Loucy (cell line): Measurements from ENCODE around the gene KIFAP3.

Source experiments
- H2AFZ ChIP-seq: fragments of 200-600 bp; sonication (generic); 2 replicates; pipeline ENCODE4 v1.6.0; 2016; ENCODE audit warnings: antibody characterized with exemption, mild to moderate bottlenecking, low read length, moderate library complexity
- H3F3A ChIP-seq: fragments of 200-600 bp; 2 replicates; pipeline ENCODE4 v1.6.0; 2016; ENCODE audit warnings: antibody characterized with exemption, low read depth, mild to moderate bottlenecking
- H3K27me3 ChIP-seq: fragments of 200-600 bp; sonication (generic); 2 replicates; pipeline ENCODE4 v1.6.1; 2014; ENCODE audit warnings: low read length, mild to moderate bottlenecking; ENCODE audit not compliant: insufficient read depth, poor library complexity, severe bottlenecking
- H3K36me3 ChIP-seq: fragments of 200-600 bp; sonication (generic); 2 replicates; pipeline ENCODE4 v1.6.1; 2016; ENCODE audit warnings: low read length; ENCODE audit not compliant: insufficient read depth
- H3K4me1 ChIP-seq: fragments of 200-600 bp; sonication (generic); 2 replicates; pipeline ENCODE4 v1.5.1; 2014; ENCODE audit warnings: low read length, mild to moderate bottlenecking; ENCODE audit not compliant: insufficient read depth, poor library complexity, severe bottlenecking
- H3K4me2 ChIP-seq: fragments of 200-600 bp; sonication (generic); 2 replicates; pipeline ENCODE4 v1.6.0; 2014; ENCODE audit warnings: antibody characterized with exemption, low read length, low read depth, mild to moderate bottlenecking; ENCODE audit not compliant: poor library complexity, severe bottlenecking
- H3K4me3 ChIP-seq: fragments of 200-600 bp; sonication (generic); 2 replicates; pipeline ENCODE4 v1.5.1; 2014; ENCODE audit warnings: low read length, mild to moderate bottlenecking, mixed read lengths; ENCODE audit not compliant: poor library complexity, severe bottlenecking
- H3K79me2 ChIP-seq: fragments of 200-600 bp; sonication (generic); 2 replicates; pipeline ENCODE4 v1.6.1; 2014; ENCODE audit warnings: low read length; ENCODE audit not compliant: insufficient read depth
- H3K9ac ChIP-seq: fragments of 200-600 bp; sonication (generic); 2 replicates; pipeline ENCODE4 v1.6.0; 2014; ENCODE audit warnings: mild to moderate bottlenecking, low read depth, low read length, moderate library complexity; ENCODE audit not compliant: poor library complexity, severe bottlenecking
- H3K9me2 ChIP-seq: fragments of 200-600 bp; sonication (generic); replicated peaks from 2 replicates; pipeline ENCODE4 v1.6.1; 2016; ENCODE audit warnings: low read depth, low read length, mixed read lengths
- H3K9me3 ChIP-seq: fragments of 200-600 bp; sonication (generic); 2 replicates; pipeline ENCODE4 v1.6.1; 2014; ENCODE audit warnings: mild to moderate bottlenecking, antibody characterized with exemption, low read length, low read depth; ENCODE audit not compliant: insufficient read depth
- H4K20me1 ChIP-seq: fragments of 200-600 bp; sonication (generic); 2 replicates; pipeline ENCODE4 v1.6.0; 2014; ENCODE audit warnings: antibody characterized with exemption, low read length, mild to moderate bottlenecking; ENCODE audit not compliant: insufficient read depth, poor library complexity, severe bottlenecking
- EZH2phosphoT487 ChIP-seq: fragments of 200-600 bp; IDR thresholded peaks from 2 replicates; pipeline ENCODE4 v1.6.1; 2018; ENCODE audit warnings: antibody characterized with exemption, mild to moderate bottlenecking, moderate library complexity, borderline replicate concordance
- TF ChIP-seq, protein P1 (sequence below): fragments of 200-600 bp; sonication (generic); conservative IDR thresholded peaks from 2 replicates; pipeline ENCODE4 v1.5.1; 2014; ENCODE audit warnings: mild to moderate bottlenecking, antibody characterized with exemption, low read length

The KIFAP3 gene

GRCh38 chr1:169914531-169914930 lies 160.0 kb downstream of the KIFAP3 start:
- no peak overlapping the region for H3K4me2 ChIP-seq
- no peaks in the 10 kb centered on the region for H3K27me3 ChIP-seq
- H2AFZ ChIP-seq: no peak overlapping the region
- H3K4me3 ChIP-seq: no peak overlapping the region
- H3K9me2 ChIP-seq: no peaks in the 10 kb centered on the region
- TF ChIP-seq EZH2phosphoT487: no peak
- TF ChIP-seq, protein P1, sequence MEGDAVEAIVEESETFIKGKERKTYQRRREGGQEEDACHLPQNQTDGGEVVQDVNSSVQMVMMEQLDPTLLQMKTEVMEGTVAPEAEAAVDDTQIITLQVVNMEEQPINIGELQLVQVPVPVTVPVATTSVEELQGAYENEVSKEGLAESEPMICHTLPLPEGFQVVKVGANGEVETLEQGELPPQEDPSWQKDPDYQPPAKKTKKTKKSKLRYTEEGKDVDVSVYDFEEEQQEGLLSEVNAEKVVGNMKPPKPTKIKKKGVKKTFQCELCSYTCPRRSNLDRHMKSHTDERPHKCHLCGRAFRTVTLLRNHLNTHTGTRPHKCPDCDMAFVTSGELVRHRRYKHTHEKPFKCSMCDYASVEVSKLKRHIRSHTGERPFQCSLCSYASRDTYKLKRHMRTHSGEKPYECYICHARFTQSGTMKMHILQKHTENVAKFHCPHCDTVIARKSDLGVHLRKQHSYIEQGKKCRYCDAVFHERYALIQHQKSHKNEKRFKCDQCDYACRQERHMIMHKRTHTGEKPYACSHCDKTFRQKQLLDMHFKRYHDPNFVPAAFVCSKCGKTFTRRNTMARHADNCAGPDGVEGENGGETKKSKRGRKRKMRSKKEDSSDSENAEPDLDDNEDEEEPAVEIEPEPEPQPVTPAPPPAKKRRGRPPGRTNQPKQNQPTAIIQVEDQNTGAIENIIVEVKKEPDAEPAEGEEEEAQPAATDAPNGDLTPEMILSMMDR: no peak
- H3K9me3 ChIP-seq: no peaks in the 10 kb centered on the region
- H3K4me1 ChIP-seq: no peaks in the 10 kb centered on the region
- no peaks in the 10 kb centered on the region for H3F3A ChIP-seq
- no peak overlapping the region for H3K9ac ChIP-seq
- H4K20me1 ChIP-seq: no peaks in the 10 kb centered on the region
- no peaks in the 10 kb centered on the region for H3K79me2 ChIP-seq
- H3K36me3 ChIP-seq: no peaks in the 10 kb centered on the region

GRCh38 chr1:169909499-169909898 lies 165.0 kb downstream of the KIFAP3 start:
- Histone ChIP-seq H3F3A (no peaks in the 10 kb centered on the region), H4K20me1 (no peaks in the 10 kb centered on the region), H3K79me2 (no peaks in the 10 kb centered on the region), H3K4me2 (no peak overlapping the region), H3K9ac (no peak overlapping the region), H3K27me3 (no peaks in the 10 kb centered on the region), H3K4me1 (peaks cover 3% of the 10 kb centered on the region), H2AFZ (no peak overlapping the region), H3K9me2 (no peaks in the 10 kb centered on the region), H3K36me3 (no peaks in the 10 kb centered on the region), H3K4me3 (no peak overlapping the region), H3K9me3 (no peaks in the 10 kb centered on the region)
- no peak for TF ChIP-seq EZH2phosphoT487
- TF ChIP-seq, protein P1: no peak

- H3K4me3 ChIP-seq: no peak overlapping the region
- H3K4me1 ChIP-seq: peaks cover 3% of the 10 kb centered on the region
- TF ChIP-seq, protein P1: no peak
- TF ChIP-seq EZH2phosphoT487: no peak
- H3F3A ChIP-seq: no peaks in the 10 kb centered on the region
- no peak overlapping the region for H3K9ac ChIP-seq
- H3K9me2 ChIP-seq: no peaks in the 10 kb centered on the region
- no peaks in the 10 kb centered on the region for H3K9me3 ChIP-seq
- H3K79me2 ChIP-seq: no peaks in the 10 kb centered on the region
- H4K20me1 ChIP-seq: no peaks in the 10 kb centered on the region
- H2AFZ ChIP-seq: no peak overlapping the region
- H3K27me3 ChIP-seq: no peaks in the 10 kb centered on the region
- no peaks in the 10 kb centered on the region for H3K36me3 ChIP-seq
- H3K4me2 ChIP-seq: no peak overlapping the region
Observed at GRCh38 chr1:169906938-169907337, 167.6 kb downstream of the KIFAP3 start.
